Central memory CD8-positive, alpha-beta T cell (primary cell): ENCODE data around the gene KIF1A.

ENCODE experiments used
- ATAC-seq: fragments of 150-1000 bp; cut with Tn5 transposase; replicated peaks from 2 replicates; pipeline ENCODE4 v1.10.0; 2022; ENCODE audit warnings: mild to moderate bottlenecking, moderate FRiP score, moderate number of reproducible peaks; ENCODE audit not compliant: poor library complexity, severe bottlenecking; ENCODE audit errors: extremely low read depth
- DNase-seq, 2 donors: peaks; one replicate each; pipeline ENCODE4 v3.0.0; 2021; ENCODE audit warnings: low spot score in 2 of 2
- H3K27ac Mint-ChIP-seq: one replicate; pipeline ENCODE4 v1.8.0; 2022; ENCODE audit warnings: low read depth, mild to moderate bottlenecking, moderate library complexity, mixed read lengths
- H3K27me3 Mint-ChIP-seq: one replicate; pipeline ENCODE4 v1.8.0; 2022; ENCODE audit warnings: mixed read lengths
- H3K36me3 Mint-ChIP-seq: one replicate; pipeline ENCODE4 v1.8.0; 2022; ENCODE audit warnings: mild to moderate bottlenecking, moderate library complexity, mixed read lengths; ENCODE audit not compliant: insufficient read depth
- H3K4me1 Mint-ChIP-seq: one replicate; pipeline ENCODE4 v1.8.0; 2022; ENCODE audit warnings: mixed read lengths
- H3K4me3 Mint-ChIP-seq: one replicate; pipeline ENCODE4 v1.8.0; 2022; ENCODE audit warnings: mild to moderate bottlenecking, moderate library complexity, mixed read lengths
- H3K9me3 Mint-ChIP-seq: one replicate; pipeline ENCODE4 v1.8.0; 2022; ENCODE audit warnings: mixed read lengths

KIF1A gene

DNA sequence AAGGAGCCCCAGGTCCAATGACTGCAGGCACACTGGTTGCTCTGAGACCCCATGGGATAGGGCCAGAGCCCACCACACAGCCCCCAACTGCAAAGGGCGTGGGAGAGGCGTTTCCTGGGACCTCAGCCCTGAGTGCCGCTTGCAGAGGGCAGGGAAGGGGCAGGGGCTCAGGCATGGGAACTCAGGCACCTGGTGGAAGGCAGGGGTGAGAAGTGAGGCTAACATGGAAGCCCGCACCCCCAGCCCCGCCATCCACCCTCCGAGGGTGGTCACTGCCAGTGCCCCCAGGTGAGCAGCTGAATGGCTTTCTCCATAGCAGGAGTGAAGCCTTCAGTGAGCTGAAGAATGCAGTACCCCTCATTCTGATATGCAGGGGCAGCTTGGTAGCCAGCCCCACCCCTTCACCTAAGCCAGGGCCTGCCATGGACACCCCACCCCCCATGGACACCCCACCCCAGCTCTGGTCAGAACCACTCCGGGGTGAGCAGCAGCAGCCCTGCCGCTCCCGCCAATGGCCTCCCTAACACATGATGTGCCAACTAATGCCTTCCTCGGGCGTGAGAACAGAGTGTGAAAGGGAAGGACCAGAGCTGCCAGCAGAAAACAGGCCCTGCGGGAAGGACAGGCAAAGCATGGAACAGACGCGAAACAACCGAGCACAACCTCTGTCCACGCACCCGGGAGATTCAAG is 6.6 kb downstream of the KIF1A start:
- H3K27ac Mint-ChIP-seq, result no peak overlapping the region
- no peaks in the 10 kb centered on the region for H3K4me1 Mint-ChIP-seq
- H3K4me3 Mint-ChIP-seq, result no peak overlapping the region
- peaks cover 32% of the 10 kb centered on the region for H3K27me3 Mint-ChIP-seq
- no peak for ATAC-seq
- no peak for DNase-seq
- H3K36me3 Mint-ChIP-seq, result no peaks in the 10 kb centered on the region
- peaks cover 9% of the 10 kb centered on the region for H3K9me3 Mint-ChIP-seq

DNA sequence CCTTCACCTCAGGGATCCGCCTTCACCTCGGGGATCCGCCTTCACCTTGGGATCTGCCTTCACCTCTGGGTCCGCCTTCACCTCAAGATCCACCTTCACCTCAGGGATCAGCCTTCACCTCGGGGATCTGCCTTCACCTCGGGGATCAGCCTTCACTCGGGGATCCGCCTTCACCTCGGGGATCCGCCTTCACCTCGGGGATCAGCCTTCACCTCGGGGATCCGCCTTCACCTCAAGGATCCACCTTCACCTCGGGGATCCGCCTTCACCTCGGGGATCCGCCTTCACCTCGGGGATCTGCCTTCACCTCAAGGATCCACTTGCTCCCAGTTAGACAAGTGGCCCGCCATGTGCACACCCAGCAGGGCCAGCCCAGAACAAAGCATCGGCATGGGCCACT is 7.3 kb downstream of the KIF1A start:
- no peaks in the 10 kb centered on the region for H3K4me1 Mint-ChIP-seq
- H3K9me3 Mint-ChIP-seq, result peaks cover 9% of the 10 kb centered on the region
- ATAC-seq (no peak), DNase-seq (no peak)
- no peak overlapping the region for H3K27ac Mint-ChIP-seq
- H3K4me3 Mint-ChIP-seq, result no peak overlapping the region
- H3K36me3 Mint-ChIP-seq, result no peaks in the 10 kb centered on the region
- H3K27me3 Mint-ChIP-seq, result peaks cover 26% of the 10 kb centered on the region

DNA sequence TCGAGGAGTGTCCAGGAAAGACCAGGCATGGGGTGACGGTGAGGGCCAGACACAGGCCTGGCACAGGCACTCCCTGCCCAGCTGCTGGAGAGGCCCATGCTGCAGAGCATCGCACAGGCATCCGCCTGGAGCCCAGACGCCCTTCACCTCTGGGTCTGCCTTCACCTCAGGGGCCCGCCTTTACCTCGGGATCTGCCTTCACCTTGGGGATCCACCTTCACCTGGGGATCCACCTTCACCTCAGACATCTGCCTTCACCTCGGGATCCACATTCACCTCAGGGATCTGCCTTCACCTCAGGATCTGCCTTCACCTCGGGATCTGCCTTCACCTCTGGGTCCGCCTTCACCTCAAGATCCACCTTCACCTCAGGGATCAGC is 7.7 kb downstream of the KIF1A start:
- H3K36me3 Mint-ChIP-seq, result no peaks in the 10 kb centered on the region
- ATAC-seq (no peak), DNase-seq (no peak)
- peaks cover 9% of the 10 kb centered on the region for H3K9me3 Mint-ChIP-seq
- H3K27me3 Mint-ChIP-seq, result peaks cover 24% of the 10 kb centered on the region
- H3K4me3 Mint-ChIP-seq, result no peak overlapping the region
- no peak overlapping the region for H3K27ac Mint-ChIP-seq
- H3K4me1 Mint-ChIP-seq, result no peaks in the 10 kb centered on the region

DNA sequence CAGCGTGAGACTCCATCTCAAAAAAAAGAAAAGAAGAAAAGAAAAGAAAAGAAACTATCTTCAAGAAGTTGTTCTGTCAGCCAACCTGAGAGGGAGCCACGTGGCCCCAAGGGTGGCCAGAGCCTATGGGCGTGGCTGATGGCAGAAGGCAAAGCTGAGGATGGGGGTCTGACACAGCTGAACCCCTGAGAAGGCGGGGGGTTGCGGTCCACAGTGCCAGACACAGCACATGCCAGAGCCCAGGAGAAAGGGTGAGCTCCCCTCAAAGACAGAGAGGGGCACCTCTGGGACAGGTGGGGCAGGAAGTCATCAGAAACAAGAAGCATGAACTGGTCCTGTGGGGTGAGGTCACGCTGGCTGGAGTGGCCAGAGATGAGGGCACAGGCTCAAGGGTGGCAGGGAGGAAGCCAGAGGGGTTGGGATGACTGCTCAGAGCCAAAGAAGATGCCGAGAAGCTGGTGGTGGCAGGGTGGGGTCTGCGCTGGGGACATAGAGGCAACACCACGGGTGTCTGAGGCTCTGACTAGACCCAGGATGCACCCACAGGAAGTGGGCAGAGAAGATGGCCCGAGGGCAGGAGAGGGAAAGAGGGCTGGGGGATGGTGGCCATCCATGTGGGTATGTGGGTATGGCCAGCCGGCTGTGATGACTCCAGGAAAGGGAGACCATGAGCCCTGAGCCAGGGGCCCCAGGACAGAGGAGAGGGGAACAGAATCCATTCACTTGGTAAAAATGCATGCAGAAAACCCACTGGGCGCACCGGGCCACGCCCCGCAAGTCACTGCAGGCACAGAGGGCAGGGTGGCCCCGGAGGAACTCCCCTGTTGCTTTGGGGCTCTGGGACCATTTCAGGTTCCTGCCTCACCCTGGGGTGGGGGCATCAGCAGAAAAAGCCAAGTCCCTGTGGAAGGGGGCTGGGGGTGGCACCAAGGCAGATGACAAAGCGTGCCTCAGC is 8.4 kb downstream of the KIF1A start:
- H3K27ac Mint-ChIP-seq, result no peak overlapping the region
- H3K4me3 Mint-ChIP-seq, result no peak overlapping the region
- peaks cover 24% of the 10 kb centered on the region for H3K27me3 Mint-ChIP-seq

GRCh38 chr2:240810621-240811020 is 9.4 kb downstream of the KIF1A start:
- Mint-ChIP-seq H3K9me3 (peaks cover 9% of the 10 kb centered on the region), H3K36me3 (no peaks in the 10 kb centered on the region), H3K4me3 (no peak overlapping the region), H3K27me3 (peaks cover 22% of the 10 kb centered on the region), H3K4me1 (no peaks in the 10 kb centered on the region), H3K27ac (no peak overlapping the region)
- ATAC-seq (no peak), DNase-seq (no peak)

More for the DNA sequence above, 8.4 kb downstream of the KIF1A start:
- Mint-ChIP-seq H3K9me3 (peaks cover 9% of the 10 kb centered on the region), H3K4me1 (no peaks in the 10 kb centered on the region), H3K36me3 (no peaks in the 10 kb centered on the region)
- DNase-seq (no peak), ATAC-seq (no peak)

DNA sequence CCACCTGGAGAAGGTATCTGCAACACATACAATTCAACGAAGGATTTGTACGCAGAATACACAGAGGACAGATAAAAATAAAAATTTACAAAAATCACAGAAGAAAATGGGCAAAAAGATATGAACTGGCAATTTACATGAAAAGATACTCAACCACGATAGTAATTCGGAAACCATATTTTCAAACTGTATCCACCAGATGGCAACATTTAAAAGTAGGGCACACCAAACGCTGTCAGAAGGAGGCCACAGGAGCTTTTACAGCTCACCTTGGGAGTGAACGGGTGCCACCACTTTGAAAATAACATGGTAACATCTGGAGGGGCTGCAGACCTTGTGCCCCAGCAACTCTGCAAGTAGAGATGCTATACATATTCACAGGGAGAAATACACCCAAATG is 9.8 kb downstream of the KIF1A start:
- H3K4me3 Mint-ChIP-seq, result no peak overlapping the region
- DNase-seq (no peak), ATAC-seq (no peak)
- no peaks in the 10 kb centered on the region for H3K36me3 Mint-ChIP-seq
- no peaks in the 10 kb centered on the region for H3K4me1 Mint-ChIP-seq
- peaks cover 22% of the 10 kb centered on the region for H3K27me3 Mint-ChIP-seq
- H3K9me3 Mint-ChIP-seq, result peaks cover 9% of the 10 kb centered on the region
- H3K27ac Mint-ChIP-seq, result no peak overlapping the region

GRCh38 chr2:240809276-240809675 is 10.7 kb downstream of the KIF1A start:
- ATAC-seq (no peak), DNase-seq (no peak)
- peaks cover 7% of the 10 kb centered on the region for H3K9me3 Mint-ChIP-seq
- H3K36me3 Mint-ChIP-seq, result no peaks in the 10 kb centered on the region
- no peak overlapping the region for H3K27ac Mint-ChIP-seq
- no peaks in the 10 kb centered on the region for H3K4me1 Mint-ChIP-seq
- H3K4me3 Mint-ChIP-seq, result no peak overlapping the region
- H3K27me3 Mint-ChIP-seq, result peaks cover 30% of the 10 kb centered on the region

GRCh38 chr2:240806459-240806858 is 13.6 kb downstream of the KIF1A start:
- H3K4me3 Mint-ChIP-seq, result no peak overlapping the region
- H3K36me3 Mint-ChIP-seq, result no peaks in the 10 kb centered on the region
- H3K9me3 Mint-ChIP-seq, result no peaks in the 10 kb centered on the region
- ATAC-seq (no peak), DNase-seq (no peak)
- H3K27ac Mint-ChIP-seq, result no peak overlapping the region
- H3K27me3 Mint-ChIP-seq, result peaks cover 59% of the 10 kb centered on the region
- no peaks in the 10 kb centered on the region for H3K4me1 Mint-ChIP-seq

DNA sequence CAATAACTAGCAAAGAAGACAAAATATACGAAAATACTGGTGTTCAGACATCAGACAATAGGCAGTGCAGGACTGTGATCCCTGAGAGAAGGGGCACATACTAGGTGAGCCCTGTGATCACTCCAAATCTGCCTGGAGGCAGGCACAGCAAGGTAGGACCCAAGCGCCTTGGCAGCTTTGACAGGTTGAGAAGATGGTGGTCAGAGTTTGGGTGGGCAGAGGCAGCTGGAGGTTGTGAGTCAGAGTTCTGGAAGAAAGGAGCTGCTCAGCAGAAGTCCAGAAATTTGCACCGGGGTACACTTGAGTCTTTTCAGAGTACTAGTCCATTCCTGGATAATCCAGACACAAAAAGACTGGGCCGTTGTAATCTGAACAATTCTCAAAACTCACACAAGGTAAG is 14.0 kb downstream of the KIF1A start:
- H3K4me1 Mint-ChIP-seq, result no peaks in the 10 kb centered on the region

DNA sequence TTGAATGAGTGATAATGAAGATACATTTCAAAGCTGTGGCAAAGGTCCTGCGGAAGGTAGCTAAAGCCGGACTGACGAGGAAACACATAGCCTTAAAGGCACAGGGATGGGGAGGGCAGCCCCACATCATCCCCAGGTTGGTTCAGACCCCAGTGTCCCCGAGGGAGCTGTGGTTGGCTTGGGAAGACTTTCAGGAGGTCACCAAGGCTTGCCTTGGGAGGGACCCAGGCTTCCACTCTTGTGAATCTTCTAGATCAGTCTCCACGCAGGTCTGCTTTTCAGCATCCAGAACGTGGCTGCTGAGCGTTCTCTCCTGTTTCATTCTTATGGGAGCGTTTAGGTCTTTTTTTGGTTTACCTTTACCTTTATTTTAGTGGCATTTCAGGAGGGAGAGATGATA is 16.8 kb downstream of the KIF1A start:
- H3K27me3 Mint-ChIP-seq, result peaks cover 82% of the 10 kb centered on the region

More for the DNA sequence above, 14.0 kb downstream of the KIF1A start:
- Mint-ChIP-seq H3K27ac (no peak overlapping the region), H3K9me3 (no peaks in the 10 kb centered on the region), H3K4me3 (no peak overlapping the region), H3K27me3 (peaks cover 63% of the 10 kb centered on the region), H3K36me3 (no peaks in the 10 kb centered on the region)
- DNase-seq, result no peak
- ATAC-seq, result no peak

GRCh38 chr2:240799033-240799820 is 20.8 kb downstream of the KIF1A start:
- Mint-ChIP-seq H3K4me1 (no peaks in the 10 kb centered on the region), H3K27me3 (peaks cover 100% of the 10 kb centered on the region), H3K27ac (no peak overlapping the region), H3K9me3 (no peaks in the 10 kb centered on the region), H3K4me3 (no peak overlapping the region), H3K36me3 (no peaks in the 10 kb centered on the region)
- DNase-seq, result no peak
- no peak for ATAC-seq

More for the DNA sequence above, 16.8 kb downstream of the KIF1A start:
- Mint-ChIP-seq H3K27ac (no peak overlapping the region), H3K9me3 (no peaks in the 10 kb centered on the region), H3K4me3 (no peak overlapping the region), H3K36me3 (no peaks in the 10 kb centered on the region), H3K4me1 (no peaks in the 10 kb centered on the region)
- DNase-seq (no peak), ATAC-seq (no peak)

DNA sequence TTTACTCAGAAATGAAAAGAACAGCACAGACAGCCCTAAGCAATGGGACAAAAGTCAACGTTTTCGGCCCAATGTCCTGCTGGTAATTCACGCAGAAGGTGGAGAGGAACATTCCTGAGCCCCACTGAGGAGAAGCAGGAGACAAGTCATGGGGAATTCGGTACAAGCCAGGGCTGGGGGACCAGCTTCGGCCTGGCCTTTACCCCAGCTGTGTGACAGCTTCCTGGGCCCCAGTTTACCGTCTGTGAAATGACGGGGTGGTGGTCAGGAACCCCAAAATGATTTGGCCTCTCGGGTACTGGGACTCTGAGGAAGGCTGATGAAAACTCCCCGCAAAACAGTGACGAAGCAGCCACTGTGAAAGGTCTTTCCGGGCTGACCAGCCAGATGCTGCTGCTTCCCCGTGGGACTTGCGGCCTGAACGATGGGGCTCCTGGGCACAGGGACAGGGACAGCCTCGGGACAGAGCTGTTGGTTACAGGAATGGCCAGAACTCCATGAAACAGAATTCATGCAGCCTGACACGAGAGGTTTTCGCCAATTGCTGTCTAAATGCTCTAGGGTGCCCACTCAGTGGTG is 21.6 kb downstream of the KIF1A start:
- Mint-ChIP-seq H3K36me3 (no peaks in the 10 kb centered on the region), H3K4me1 (no peaks in the 10 kb centered on the region), H3K9me3 (no peaks in the 10 kb centered on the region), H3K27ac (no peak overlapping the region), H3K27me3 (peaks cover 97% of the 10 kb centered on the region), H3K4me3 (no peak overlapping the region)
- ATAC-seq (no peak), DNase-seq (no peak)
